Sigmoid colon (tissue), 7 donors: ENCODE data around the gene PMF1. TPM values are rescaled to one million over a fixed set of nuclear protein-coding genes. Genes with fewer than 3 reads are reported as not detected.
A peak's percentile ranks its signal among the peaks of the same experiment; 100 is the strongest.

Source experiments
- DNase-seq: peaks from one replicate; pipeline ENCODE4 v3.0.0-alpha.2; 2019
- H3K27ac ChIP-seq, 4 donors: fragments of 200-600 bp; sonication (generic); one replicate each; pipeline ENCODE4 v1.5.1; 2016 to 2019; ENCODE audit warnings: mild to moderate bottlenecking in 1 of 4
- H3K27me3 ChIP-seq, 3 donors: fragments of 200-600 bp; sonication (generic); one replicate each; pipeline ENCODE4 v1.5.1; 2019; ENCODE audit warnings: mild to moderate bottlenecking in 1 of 3
- H3K36me3 ChIP-seq, 4 donors: fragments of 200-600 bp; sonication (generic); one replicate each; pipeline ENCODE4 v1.5.1; 2016 to 2019
- H3K4me1 ChIP-seq, 4 donors: fragments of 200-600 bp; sonication (generic); one replicate each; pipeline ENCODE4 v1.5.1; 2017 to 2019
- H3K4me3 ChIP-seq, 4 donors: fragments of 200-600 bp; sonication (generic); one replicate each; pipeline ENCODE4 v1.5.1; 2017 to 2019; ENCODE audit warnings: mild to moderate bottlenecking in 2 of 4, moderate library complexity in 1 of 4
- H3K9me3 ChIP-seq, 4 donors: fragments of 200-600 bp in 3 of 4; sonication (generic) in 3 of 4; one replicate each; pipeline versions ENCODE4 v1.5.1 to v1.6.1; 2013 to 2019
- EP300 ChIP-seq, 4 donors: sonication (generic); formaldehyde crosslinking; IDR thresholded peaks; one replicate each; pipeline ENCODE4 v1.6.1; 2017; ENCODE audit warnings: antibody characterized with exemption in 4 of 4
- POLR2A ChIP-seq, 2 donors: fragments of 450-650 bp; IDR thresholded peaks; one replicate each; pipeline ENCODE4 v1.6.1; 2016; ENCODE audit warnings: antibody characterized with exemption in 2 of 2, mild to moderate bottlenecking in 2 of 2, moderate library complexity in 2 of 2
- POLR2AphosphoS5 ChIP-seq, 4 donors: sonication (generic); formaldehyde crosslinking; IDR thresholded peaks; one replicate each; pipeline ENCODE4 v1.6.1; 2017; ENCODE audit warnings: antibody characterized with exemption in 4 of 4
- WGBS, 2 donors: extraction: QIAGEN DNeasy Blood & Tissue Kit; methylation state at CpG; one replicate each; pipeline ENCODE4 v1.1.7; 2013; 5-methylcytosine and 5-hydroxymethylcytosine counted together
- intact Hi-C: fragments of 100-400 bp; cut with DNase I; formaldehyde crosslinking; loops from one replicate; pipeline ENCODE4 v1.15.1; 2023
- polyA plus RNA-seq, 3 donors: library from polyadenylated mRNA; stranded (reverse); fragments of 200-250 nt; gene quantifications; one replicate each; pipeline ENCODE4 v1.2.3, GENCODE V29; 2013
- total RNA-seq, 4 donors: library from RNA; depleted of rRNA; stranded (reverse); fragments of >200 nt; gene quantifications; one replicate each; pipeline ENCODE4 v1.1.0, GENCODE V29; 2016
- TF ChIP-seq, protein P1 (sequence below), 4 experiments: fragments of 450-650 bp in 3 of 4; fragments of 200-600 bp in 1 of 4; IDR thresholded peaks; one replicate each; pipeline ENCODE4 v1.5.1; 2016 to 2019; ENCODE audit warnings: antibody characterized with exemption in 4 of 4, mild to moderate bottlenecking in 3 of 4, moderate library complexity in 2 of 4
- donor health status: healthy with polysubstance abuse.
- donor health status: Bipolar disorder and iron deficiency.
- donor health status: healthy.

Gene PMF1
- total and polyA plus RNA-seq, 7 donors: 41.1 to 75.1 (median 52.8) TPM

DNA sequence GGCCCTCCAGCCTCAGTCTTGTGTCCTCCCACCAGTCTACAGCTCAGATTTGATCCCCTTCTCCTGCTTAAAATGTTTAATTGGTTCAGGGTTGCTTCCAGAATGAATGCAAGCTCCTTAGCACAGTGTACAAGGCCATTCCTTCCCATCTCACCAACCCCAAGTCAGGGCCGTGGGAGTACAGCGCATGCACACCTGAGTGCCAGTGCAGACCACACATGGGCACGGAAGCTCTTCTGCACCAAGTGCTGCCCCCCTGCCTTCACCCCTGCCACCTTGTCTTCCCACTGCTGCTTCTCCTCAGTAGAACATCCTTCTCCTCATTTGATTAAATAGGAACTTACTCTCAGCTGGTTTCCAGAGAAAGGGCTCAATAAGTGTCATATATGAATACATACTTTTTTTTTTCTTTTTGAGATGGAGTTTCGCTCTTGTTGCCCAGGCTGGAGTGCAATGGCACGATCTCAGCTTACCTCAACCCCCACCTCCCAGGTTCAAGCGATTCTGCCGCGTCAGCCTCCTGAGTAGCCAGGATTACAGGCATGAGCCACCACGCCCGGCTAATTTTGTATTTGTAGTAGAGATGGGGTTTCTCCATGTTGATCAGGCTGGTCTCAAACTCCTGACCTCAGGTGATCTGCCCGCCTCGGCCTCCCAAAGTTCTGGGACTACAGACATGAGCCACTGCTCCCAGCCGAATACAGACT lies 9.3 kb downstream of the PMF1 start:
- WGBS, 2 donors: 92 to 94% methylated on average over 13 of the region's 13 CpGs

DNA sequence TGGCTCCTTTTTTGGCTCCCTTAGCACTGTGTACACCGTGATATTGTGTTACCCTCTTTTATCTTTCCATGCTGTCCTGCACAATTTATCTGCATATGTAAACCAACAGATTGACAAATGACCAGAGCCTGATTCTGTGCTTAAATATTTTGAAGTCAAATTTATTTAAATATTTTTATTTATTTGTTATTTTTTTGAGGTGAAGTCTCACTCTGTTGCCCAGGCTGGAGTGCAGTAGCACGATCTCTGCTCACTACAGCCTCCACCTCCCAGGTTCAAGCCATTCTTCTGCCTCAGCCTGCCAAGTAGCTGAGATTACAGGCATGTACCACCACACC lies 12.8 kb downstream of the PMF1 start:
- TF ChIP-seq, protein P1, sequence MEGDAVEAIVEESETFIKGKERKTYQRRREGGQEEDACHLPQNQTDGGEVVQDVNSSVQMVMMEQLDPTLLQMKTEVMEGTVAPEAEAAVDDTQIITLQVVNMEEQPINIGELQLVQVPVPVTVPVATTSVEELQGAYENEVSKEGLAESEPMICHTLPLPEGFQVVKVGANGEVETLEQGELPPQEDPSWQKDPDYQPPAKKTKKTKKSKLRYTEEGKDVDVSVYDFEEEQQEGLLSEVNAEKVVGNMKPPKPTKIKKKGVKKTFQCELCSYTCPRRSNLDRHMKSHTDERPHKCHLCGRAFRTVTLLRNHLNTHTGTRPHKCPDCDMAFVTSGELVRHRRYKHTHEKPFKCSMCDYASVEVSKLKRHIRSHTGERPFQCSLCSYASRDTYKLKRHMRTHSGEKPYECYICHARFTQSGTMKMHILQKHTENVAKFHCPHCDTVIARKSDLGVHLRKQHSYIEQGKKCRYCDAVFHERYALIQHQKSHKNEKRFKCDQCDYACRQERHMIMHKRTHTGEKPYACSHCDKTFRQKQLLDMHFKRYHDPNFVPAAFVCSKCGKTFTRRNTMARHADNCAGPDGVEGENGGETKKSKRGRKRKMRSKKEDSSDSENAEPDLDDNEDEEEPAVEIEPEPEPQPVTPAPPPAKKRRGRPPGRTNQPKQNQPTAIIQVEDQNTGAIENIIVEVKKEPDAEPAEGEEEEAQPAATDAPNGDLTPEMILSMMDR (IDR thresholded peaks at IDR 0.05): peak in 2 of 4 experiments; percentile 6 to 8
- TF ChIP-seq POLR2A (IDR thresholded peaks at IDR 0.05): no peak
- Histone ChIP-seq H3K4me3 (no peak overlapping the region), H3K27me3 (no peaks in the 10 kb centered on the region), H3K27ac (no peak overlapping the region), H3K9me3 (no peaks in the 10 kb centered on the region), H3K4me1 (peaks cover 0 to 24% (median 14%) of the 10 kb centered on the region in 4 donors), H3K36me3 (peaks cover 15 to 42% (median 31%) of the 10 kb centered on the region in 4 donors)
- no peak for DNase-seq
- intact Hi-C loops: loop anchor here (1.0 kb wide), 2 partner anchors 79 to 135 kb away; no protein-coding TSS in a partner anchor
- WGBS, 2 donors: 5 to 15% methylated on average over 2 of the region's 2 CpGs

More for the DNA sequence above, 9.3 kb downstream of the PMF1 start:
- Histone ChIP-seq H3K4me3 (no peak overlapping the region), H3K9me3 (no peaks in the 10 kb centered on the region), H3K36me3 (peaks cover 9 to 44% (median 35%) of the 10 kb centered on the region in 4 donors), H3K4me1 (peaks cover 0 to 9% (median 1%) of the 10 kb centered on the region in 4 donors), H3K27me3 (no peaks in the 10 kb centered on the region), H3K27ac (no peak overlapping the region)
- TF ChIP-seq EP300 (IDR thresholded peaks at IDR 0.05) (no peak), POLR2A (IDR thresholded peaks at IDR 0.05) (no peak), POLR2AphosphoS5 (IDR thresholded peaks at IDR 0.05) (no peak)
- TF ChIP-seq, protein P1 (IDR thresholded peaks at IDR 0.05): no peak
- intact Hi-C loops: no loop called here
- no peak for DNase-seq

DNA sequence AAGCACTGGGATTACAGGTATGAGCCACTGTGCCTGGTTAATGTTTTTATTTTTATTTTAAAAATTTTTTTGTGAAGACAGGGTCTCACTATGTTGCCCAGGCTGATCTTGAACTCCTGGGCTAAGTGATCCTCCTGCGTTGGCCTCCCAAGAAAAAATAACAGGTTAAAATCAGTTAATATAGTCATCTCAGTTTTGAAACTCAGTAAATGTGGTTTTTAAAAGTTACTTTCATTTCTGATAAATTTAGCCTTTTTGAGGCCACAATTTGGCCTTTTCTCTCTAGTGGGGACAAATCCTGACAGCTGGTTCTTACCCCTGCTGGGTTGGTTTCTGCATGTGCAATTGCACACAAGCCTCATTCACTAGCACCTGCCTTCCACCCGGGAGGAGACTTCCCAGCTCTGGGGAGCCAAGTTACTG lies 13.3 kb downstream of the PMF1 start:
- Histone ChIP-seq H3K36me3 (peaks cover 10 to 37% (median 26%) of the 10 kb centered on the region in 4 donors), H3K27ac (no peak overlapping the region), H3K9me3 (no peaks in the 10 kb centered on the region), H3K4me3 (no peak overlapping the region), H3K4me1 (peaks cover 0 to 24% (median 14%) of the 10 kb centered on the region in 4 donors), H3K27me3 (no peaks in the 10 kb centered on the region)
- intact Hi-C loops: no loop called here
- TF ChIP-seq POLR2A (IDR thresholded peaks at IDR 0.05): no peak
- TF ChIP-seq EP300 (IDR thresholded peaks at IDR 0.05): no peak
- TF ChIP-seq, protein P1 (IDR thresholded peaks at IDR 0.05): no peak
- TF ChIP-seq POLR2AphosphoS5 (IDR thresholded peaks at IDR 0.05): no peak
- 60 to 73% methylated on average over 2 of the region's 2 CpGs for WGBS, 2 donors
- no peak for DNase-seq

DNA sequence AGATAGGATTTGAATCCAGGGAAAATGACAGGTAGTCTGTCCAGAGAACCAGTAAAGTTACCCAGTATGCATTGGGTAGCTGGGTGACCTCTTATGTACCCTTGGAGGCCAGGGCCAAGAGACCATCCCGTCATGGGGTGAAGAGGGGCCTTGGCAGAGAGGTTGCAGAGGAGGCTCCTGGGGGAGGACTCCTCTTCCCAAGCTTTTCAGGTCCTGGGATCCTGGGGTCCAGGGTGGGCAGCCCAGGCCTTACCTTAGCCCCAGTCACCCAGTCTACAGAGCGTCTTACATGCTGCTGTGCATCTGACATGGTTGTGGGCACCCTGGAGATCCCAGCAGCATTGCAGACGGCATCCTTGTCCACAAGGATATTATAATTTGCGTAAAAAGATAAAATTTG lies 14.0 kb downstream of the PMF1 start:
- no peak overlapping the region for H3K4me3 ChIP-seq
- H3K4me1 ChIP-seq: peaks cover 0 to 24% (median 14%) of the 10 kb centered on the region in 4 donors
- intact Hi-C loops: no loop called here
- H3K27ac ChIP-seq: no peak overlapping the region
- no peak for DNase-seq
- no peaks in the 10 kb centered on the region for H3K27me3 ChIP-seq
- TF ChIP-seq, protein P1 (IDR thresholded peaks at IDR 0.05): no peak
- TF ChIP-seq EP300 (IDR thresholded peaks at IDR 0.05) (no peak), POLR2A (IDR thresholded peaks at IDR 0.05) (no peak), POLR2AphosphoS5 (IDR thresholded peaks at IDR 0.05) (no peak)
- peaks cover 5 to 30% (median 20%) of the 10 kb centered on the region in 4 donors for H3K36me3 ChIP-seq
- 93 to 94% methylated on average over 4 of the region's 4 CpGs for WGBS, 2 donors
- H3K9me3 ChIP-seq: no peaks in the 10 kb centered on the region
